PC-9 (cell line): Measurements from ENCODE around the gene VILL. TPM values are rescaled to one million over a fixed set of nuclear protein-coding genes. Genes with fewer than 3 reads are reported as not detected.
"Not testable (repeated sequence)": the region's sequence is repeated elsewhere in the genome, so short reads cannot be mapped to it uniquely, and the experiment has no call there.

Experiments used
- BruUV-seq: library from RNA; stranded (reverse); fragments of 400-500 nt; replicated peaks from 2 replicates; lab custom pipeline; 2021; lab: Mats Ljungman, UMichigan
- CTCF ChIA-PET: fragments of 300-600 bp; sonication (Branson Sonifier 250); formaldehyde crosslinking; loops from one replicate; lab custom pipeline; 2022; ENCODE audit warnings: antibody characterized with exemption; lab: Charles Lee
- POLR2A ChIA-PET: fragments of 300-600 bp; sonication (Branson Sonifier 250); formaldehyde crosslinking; loops from one replicate; lab custom pipeline; 2022; ENCODE audit warnings: antibody characterized with exemption; ENCODE audit not compliant: unreplicated experiment; lab: Charles Lee
- DNase-seq, 2 experiments: peaks; one replicate each; pipeline versions ENCODE4 v3.0.0 to v3.0.0-alpha.2; 2015 to 2022; ENCODE audit warnings: mixed read lengths in 1 of 2
- H2AFZ ChIP-seq: fragments of 200-600 bp; sonication (generic); 2 replicates; pipeline ENCODE4 v1.8.1; 2017; ENCODE audit warnings: antibody characterized with exemption
- H3F3A ChIP-seq: fragments of 200-600 bp; sonication (generic); 2 replicates; pipeline ENCODE4 v1.8.1; 2017; ENCODE audit warnings: antibody characterized with exemption, mild to moderate bottlenecking, low read depth; ENCODE audit not compliant: insufficient read depth
- H3K27ac ChIP-seq: fragments of 200-600 bp; sonication (generic); 2 replicates; pipeline ENCODE4 v1.6.1; 2016; ENCODE audit warnings: mixed run types
- H3K27me3 ChIP-seq: fragments of 200-600 bp; sonication (generic); 2 replicates; pipeline ENCODE4 v1.6.1; 2016; ENCODE audit warnings: low read depth, mixed run types; ENCODE audit not compliant: insufficient read depth
- H3K36me3 ChIP-seq: fragments of 200-600 bp; sonication (generic); 2 replicates; pipeline ENCODE4 v1.6.1; 2016; ENCODE audit warnings: low read depth, mixed run types
- H3K4me1 ChIP-seq: fragments of 200-600 bp; sonication (generic); replicated peaks from 2 replicates; pipeline ENCODE4 v1.6.1; 2016; ENCODE audit warnings: mixed run types; ENCODE audit not compliant: insufficient read depth
- H3K4me2 ChIP-seq: fragments of 200-600 bp; sonication (generic); 2 replicates; pipeline ENCODE4 v1.6.1; 2017; ENCODE audit warnings: mixed run types
- H3K4me3 ChIP-seq: fragments of 200-600 bp; sonication (generic); 2 replicates; pipeline ENCODE4 v1.6.1; 2016; ENCODE audit warnings: mixed run types
- H3K79me2 ChIP-seq: fragments of 200-600 bp; sonication (generic); 2 replicates; pipeline ENCODE4 v1.6.1; 2017; ENCODE audit warnings: low read depth, mixed run types
- H3K9me2 ChIP-seq: fragments of 200-600 bp; sonication (generic); 2 replicates; pipeline ENCODE4 v1.8.1; 2017; ENCODE audit warnings: mild to moderate bottlenecking; ENCODE audit not compliant: insufficient read depth
- H3K9me3 ChIP-seq: fragments of 200-600 bp; sonication (generic); 2 replicates; pipeline ENCODE4 v1.8.1; 2016; ENCODE audit warnings: low read depth; ENCODE audit not compliant: insufficient read depth
- H4K20me1 ChIP-seq: fragments of 200-600 bp; sonication (generic); 2 replicates; pipeline ENCODE4 v1.8.1; 2017; ENCODE audit not compliant: insufficient read depth
- EZH2 ChIP-seq: fragments of 200-600 bp; sonication (generic); IDR thresholded peaks from 2 replicates; pipeline ENCODE4 v1.8.0; 2017; ENCODE audit warnings: antibody characterized with exemption, low read depth
- intact Hi-C: fragments of 100-400 bp; cut with micrococcal nuclease; formaldehyde crosslinking; loops from one replicate; pipeline ENCODE4 v1.10.0; 2022; ENCODE audit not compliant: unreplicated experiment
- total RNA-seq: library from RNA; stranded (reverse); gene quantifications from 2 replicates; pipeline ENCODE4 v1.2.3, GENCODE V29; 2021
- TF ChIP-seq, protein P1 (sequence below): fragments of 200-600 bp; sonication (generic); conservative IDR thresholded peaks from 2 replicates; pipeline ENCODE4 v1.6.1; 2017; ENCODE audit warnings: mixed run types, antibody characterized with exemption, mild to moderate bottlenecking, moderate library complexity

VILL gene
- total RNA-seq, 1 experiment from 2014 or later = 14.7 TPM

DNA sequence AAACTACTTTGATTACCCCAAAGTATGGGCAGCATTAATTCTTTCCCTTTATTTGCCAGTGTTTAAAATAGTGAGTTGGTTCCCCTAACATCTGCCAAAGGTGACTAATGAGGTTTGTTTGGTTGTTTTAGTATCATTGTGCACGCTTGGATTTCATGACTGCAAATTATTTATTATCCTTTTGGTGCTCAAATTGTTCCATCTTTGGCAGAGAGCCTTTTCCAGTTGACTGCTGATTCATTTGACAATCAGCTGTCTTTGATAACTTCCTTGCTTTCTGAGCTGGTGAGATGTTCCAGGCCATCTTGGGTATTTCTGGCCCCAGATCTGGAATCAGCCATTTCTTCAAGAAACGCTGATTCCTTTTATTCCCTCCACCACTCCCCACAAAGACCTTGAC lies 57.3 kb downstream of the VILL start:
- Histone ChIP-seq H3K27ac (no peak overlapping the region), H3K9me3 (no peaks in the 10 kb centered on the region), H3K79me2 (no peaks in the 10 kb centered on the region), H3K4me2 (no peak overlapping the region), H3F3A (no peaks in the 10 kb centered on the region), H3K36me3 (no peaks in the 10 kb centered on the region), H4K20me1 (no peaks in the 10 kb centered on the region), H3K4me3 (no peak overlapping the region), H3K27me3 (0 out of 2 replicates have a peak, but pooled peaks cover 3% of the 10 kb centered on the region), H2AFZ (no peak overlapping the region), H3K4me1 (no peaks in the 10 kb centered on the region), H3K9me2 (no peaks in the 10 kb centered on the region)
- POLR2A ChIA-PET = no interaction called here
- intact Hi-C loops = no loop called here
- no peak for DNase-seq
- CTCF ChIA-PET = no interaction called here
- no peak for TF ChIP-seq EZH2
- TF ChIP-seq, protein P1, sequence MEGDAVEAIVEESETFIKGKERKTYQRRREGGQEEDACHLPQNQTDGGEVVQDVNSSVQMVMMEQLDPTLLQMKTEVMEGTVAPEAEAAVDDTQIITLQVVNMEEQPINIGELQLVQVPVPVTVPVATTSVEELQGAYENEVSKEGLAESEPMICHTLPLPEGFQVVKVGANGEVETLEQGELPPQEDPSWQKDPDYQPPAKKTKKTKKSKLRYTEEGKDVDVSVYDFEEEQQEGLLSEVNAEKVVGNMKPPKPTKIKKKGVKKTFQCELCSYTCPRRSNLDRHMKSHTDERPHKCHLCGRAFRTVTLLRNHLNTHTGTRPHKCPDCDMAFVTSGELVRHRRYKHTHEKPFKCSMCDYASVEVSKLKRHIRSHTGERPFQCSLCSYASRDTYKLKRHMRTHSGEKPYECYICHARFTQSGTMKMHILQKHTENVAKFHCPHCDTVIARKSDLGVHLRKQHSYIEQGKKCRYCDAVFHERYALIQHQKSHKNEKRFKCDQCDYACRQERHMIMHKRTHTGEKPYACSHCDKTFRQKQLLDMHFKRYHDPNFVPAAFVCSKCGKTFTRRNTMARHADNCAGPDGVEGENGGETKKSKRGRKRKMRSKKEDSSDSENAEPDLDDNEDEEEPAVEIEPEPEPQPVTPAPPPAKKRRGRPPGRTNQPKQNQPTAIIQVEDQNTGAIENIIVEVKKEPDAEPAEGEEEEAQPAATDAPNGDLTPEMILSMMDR = no peak
- BruUV-seq = no TSS peak

DNA sequence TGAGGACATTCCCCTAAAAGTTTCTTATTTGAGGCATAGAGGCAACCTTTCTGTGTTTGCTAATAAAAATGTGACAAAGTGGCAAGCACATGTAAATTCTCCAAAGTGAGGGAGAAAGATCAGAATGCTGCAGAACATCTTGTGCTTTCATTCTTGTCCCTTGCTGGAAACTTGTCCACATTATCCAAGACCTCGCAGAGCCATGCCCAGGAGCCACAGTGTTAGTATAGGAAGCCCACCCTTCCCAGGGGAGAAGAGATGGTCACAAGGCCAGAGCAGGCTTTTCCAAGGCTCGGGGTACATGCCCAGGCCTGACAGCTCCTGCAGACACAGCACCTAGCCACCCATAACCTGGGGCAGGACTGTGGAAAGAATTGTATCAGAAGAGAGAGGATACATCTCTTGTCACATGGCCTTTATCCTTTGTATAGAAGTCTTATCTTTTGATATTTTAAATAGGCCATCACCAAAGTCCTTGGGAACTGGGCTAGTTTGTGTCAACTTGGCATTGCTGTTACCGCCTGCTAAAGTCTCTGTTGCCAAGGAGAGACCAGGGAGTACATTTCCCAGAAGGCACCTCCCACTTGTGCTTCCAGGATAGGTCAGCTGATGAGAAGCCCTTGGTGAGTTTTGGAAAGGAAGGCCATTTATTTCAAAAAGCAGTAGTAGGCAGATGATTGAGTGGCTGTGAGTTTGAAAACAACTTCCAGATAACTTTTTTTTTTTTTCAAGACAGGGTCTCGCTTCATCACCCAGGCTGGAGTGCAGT lies 59.0 kb downstream of the VILL start:
- Histone ChIP-seq H3K4me2 (no peak overlapping the region), H3K4me1 (no peaks in the 10 kb centered on the region), H3K9me2 (no peaks in the 10 kb centered on the region), H3K27me3 (0 out of 2 replicates have a peak, but pooled peaks cover 3% of the 10 kb centered on the region), H3K27ac (no peak overlapping the region), H3K4me3 (no peak overlapping the region), H3F3A (no peaks in the 10 kb centered on the region), H3K36me3 (no peaks in the 10 kb centered on the region), H3K9me3 (no peaks in the 10 kb centered on the region), H4K20me1 (no peaks in the 10 kb centered on the region), H2AFZ (no peak overlapping the region), H3K79me2 (no peaks in the 10 kb centered on the region)
- ChIA-PET POLR2A (no interaction called here), CTCF (no interaction called here)
- intact Hi-C loops = no loop called here
- TF ChIP-seq, protein P1 = no peak
- no peak for TF ChIP-seq EZH2
- no TSS peak for BruUV-seq
- DNase-seq = no peak

DNA sequence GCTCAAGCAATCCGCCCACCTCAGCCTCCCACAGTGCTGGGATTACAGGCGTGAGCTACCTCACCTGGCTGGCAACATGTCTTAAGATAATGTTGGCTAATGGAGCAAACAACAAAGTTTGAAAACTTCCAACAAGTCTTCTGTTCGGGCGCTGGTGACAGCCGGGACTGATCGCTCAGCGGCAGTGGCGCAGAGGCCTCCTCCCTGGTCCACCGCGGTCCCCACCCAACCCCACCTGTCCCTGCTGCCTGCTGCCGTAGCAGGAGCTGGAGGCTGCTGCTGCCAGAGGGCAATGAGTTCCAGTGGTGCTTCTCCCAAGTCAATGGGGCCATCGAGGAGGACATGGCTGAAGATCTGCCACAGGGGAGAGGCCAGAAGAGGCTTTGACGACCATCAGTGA lies 60.5 kb downstream of the VILL start:
- Histone ChIP-seq H3K4me1 (no peaks in the 10 kb centered on the region), H4K20me1 (no peaks in the 10 kb centered on the region), H3K4me2 (no peak overlapping the region), H3K9me3 (no peaks in the 10 kb centered on the region), H3K36me3 (no peaks in the 10 kb centered on the region), H3K27ac (no peak overlapping the region), H2AFZ (no peak overlapping the region), H3K4me3 (no peak overlapping the region), H3F3A (no peaks in the 10 kb centered on the region), H3K79me2 (no peaks in the 10 kb centered on the region), H3K27me3 (0 out of 2 replicates have a peak, but pooled peaks cover 3% of the 10 kb centered on the region), H3K9me2 (no peaks in the 10 kb centered on the region)
- DNase-seq = no peak
- intact Hi-C loops = no loop called here
- BruUV-seq = no TSS peak
- ChIA-PET CTCF (no interaction called here), POLR2A (no interaction called here)
- TF ChIP-seq EZH2 = no peak
- TF ChIP-seq, protein P1 = no peak

DNA sequence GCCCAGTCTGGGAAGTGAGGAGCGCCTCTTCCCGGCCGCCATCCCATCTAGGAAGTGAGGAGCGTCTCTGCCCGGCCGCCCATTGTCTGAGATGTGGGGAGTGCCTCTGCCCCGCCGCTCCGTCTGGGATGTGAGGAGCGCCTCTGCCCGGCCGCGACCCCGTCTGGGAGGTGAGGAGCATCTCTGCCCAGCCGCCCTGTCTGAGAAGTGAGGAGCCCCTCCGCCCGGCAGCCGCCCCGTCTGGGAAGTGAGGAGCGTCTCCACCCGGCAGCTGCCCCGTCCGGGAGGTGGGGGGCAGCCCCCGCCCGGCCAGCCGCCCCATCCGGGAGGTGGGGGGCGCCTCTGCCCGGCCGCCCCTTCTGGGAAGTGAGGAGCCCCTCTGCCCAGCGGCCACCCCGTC lies 62.7 kb downstream of the VILL start:
- DNase-seq, intact Hi-C loops, H3K27me3 ChIP-seq, H2AFZ ChIP-seq, H3K79me2 ChIP-seq, H3K4me3 ChIP-seq, H3K9me2 ChIP-seq, BruUV-seq, H4K20me1 ChIP-seq, POLR2A ChIA-PET, H3K4me1 ChIP-seq, H3K36me3 ChIP-seq, H3K4me2 ChIP-seq, H3K27ac ChIP-seq, H3K9me3 ChIP-seq, CTCF ChIA-PET, H3F3A ChIP-seq: not testable (repeated sequence)

DNA sequence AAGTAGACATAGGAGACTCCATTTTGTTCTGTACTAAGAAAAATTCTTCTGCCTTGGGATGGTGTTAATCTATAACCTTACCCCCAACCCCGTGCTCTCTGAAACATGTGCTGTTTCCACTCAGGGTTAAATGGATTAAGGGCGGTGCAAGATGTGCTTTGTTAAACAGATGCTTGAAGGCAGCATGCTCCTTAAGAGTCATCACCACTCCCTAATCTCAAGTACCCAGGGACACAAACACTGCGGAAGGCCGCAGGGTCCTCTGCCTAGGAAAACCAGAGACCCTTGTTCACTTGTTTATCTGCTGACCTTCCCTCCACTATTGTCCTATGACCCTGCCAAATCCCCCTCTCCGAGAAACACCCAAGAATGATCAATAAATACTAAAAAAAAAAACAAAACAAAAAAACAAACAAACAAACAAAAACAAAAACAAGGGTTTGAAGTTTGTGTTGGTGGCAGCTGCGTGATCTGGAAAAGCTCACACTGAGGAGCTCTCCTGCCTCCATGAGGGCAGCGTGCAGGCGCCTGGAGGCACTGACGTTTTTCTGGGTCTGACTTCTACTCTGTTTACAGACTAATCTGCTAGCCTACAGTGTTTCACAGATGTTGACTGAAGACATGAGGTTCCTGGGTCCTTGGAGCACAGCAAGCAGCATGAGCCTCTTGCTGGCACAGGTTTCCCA lies 63.4 kb downstream of the VILL start:
- H3K4me2 ChIP-seq, H3K9me3 ChIP-seq, H2AFZ ChIP-seq, H3K4me1 ChIP-seq, BruUV-seq, DNase-seq, H3F3A ChIP-seq, H3K27me3 ChIP-seq, H3K79me2 ChIP-seq, POLR2A ChIA-PET, H3K36me3 ChIP-seq, H4K20me1 ChIP-seq, CTCF ChIA-PET, H3K4me3 ChIP-seq, intact Hi-C loops, H3K27ac ChIP-seq, H3K9me2 ChIP-seq: not testable (repeated sequence)
